Stimulated activated CD8-positive, alpha-beta memory T cell treated with anti-CD3 and anti-CD28 coated beads, Interleukin-12 subunit alpha, Interleukin-12 subunit beta, amount 100 ng/mL, for 1 hour (primary cell): ENCODE results near the gene TM4SF20.
"Not testable (repeated sequence)": the region's sequence is repeated elsewhere in the genome, so short reads cannot be mapped to it uniquely, and the experiment has no call there.

Experiments used
- DNase-seq: peaks from one replicate; pipeline ENCODE4 v3.0.0-alpha.2; 2020; ENCODE audit warnings: low read depth

TM4SF20 gene

GRCh38 chr2:227398684-227399670, 19.9 kb upstream of the TM4SF20 start:
- no peak for DNase-seq

- DNase-seq: no peak
These were observed 18.5 kb upstream of the TM4SF20 start for GRCh38 chr2:227397562-227397961.

GRCh38 chr2:227395556-227395955, 16.4 kb upstream of the TM4SF20 start:
- no peak for DNase-seq

GRCh38 chr2:227394401-227394800, 15.3 kb upstream of the TM4SF20 start:
- DNase-seq: no peak

- no peak for DNase-seq
These were observed 11.6 kb upstream of the TM4SF20 start for GRCh38 chr2:227390468-227391256.

- DNase-seq: no peak
These were observed 10.6 kb upstream of the TM4SF20 start for GRCh38 chr2:227389661-227390060.

GRCh38 chr2:227389231-227389630, 10.1 kb upstream of the TM4SF20 start:
- no peak for DNase-seq

- DNase-seq: no peak
These were observed 9.5 kb upstream of the TM4SF20 start for GRCh38 chr2:227388537-227389011.

- DNase-seq: not testable (repeated sequence)
These were observed 8.5 kb upstream of the TM4SF20 start, which contains the start of gene SCYGR1 for GRCh38 chr2:227387583-227387982. Gene SCYGR1, minus strand, starts transcription at chr2:227387949. Its CDS starts 0 bp downstream, at chr2:227387949.

GRCh38 chr2:227386630-227387029, 7.5 kb upstream of the TM4SF20 start:
- DNase-seq: no peak

- no peak for DNase-seq
These were observed 4.6 kb upstream of the TM4SF20 start for GRCh38 chr2:227383686-227384085.

- not testable (repeated sequence) for DNase-seq
These were observed 3.2 kb upstream of the TM4SF20 start for GRCh38 chr2:227382241-227382835.

GRCh38 chr2:227378371-227378782, 729 bp downstream of the TM4SF20 start:
- DNase-seq: no peak

- DNase-seq: no peak
These were observed 1.4 kb downstream of the TM4SF20 start for GRCh38 chr2:227377467-227378351.

- DNase-seq: no peak
These were observed 2.3 kb downstream of the TM4SF20 start for GRCh38 chr2:227376656-227377396.

- DNase-seq: no peak
These were observed 4.9 kb downstream of the TM4SF20 start for GRCh38 chr2:227374158-227374557.

GRCh38 chr2:227373389-227373788, 5.7 kb downstream of the TM4SF20 start:
- DNase-seq: no peak

GRCh38 chr2:227370791-227371312, 8.3 kb downstream of the TM4SF20 start:
- no peak for DNase-seq

- no peak for DNase-seq
These were observed 9.0 kb downstream of the TM4SF20 start for GRCh38 chr2:227370092-227370491.

GRCh38 chr2:227368574-227368973, 10.5 kb downstream of the TM4SF20 start:
- no peak for DNase-seq
